Right lobe of liver (tissue), 6 donors: ENCODE measurements around the gene TMX1. TPM values are rescaled to one million over a fixed set of nuclear protein-coding genes. Genes with fewer than 3 reads are reported as not detected.

Source experiments
- ATAC-seq, 4 donors: fragments of 200-7000 bp; cut with Tn5 transposase; one replicate each; pipeline ENCODE4 v1.9.1; 2020; ENCODE audit warnings: mild to moderate bottlenecking in 4 of 4, moderate library complexity in 4 of 4
- DNase-seq, 3 donors: peaks; one replicate each; pipeline ENCODE4 v3.0.0-alpha.2; 2020
- H3K27ac ChIP-seq, 3 donors: fragments of 200-600 bp; one replicate each; pipeline ENCODE4 v1.8.0; 2022
- H3K27me3 ChIP-seq, 2 donors: fragments of 200-600 bp; one replicate each; pipeline ENCODE4 v1.8.0; 2022
- H3K36me3 ChIP-seq, 4 donors: fragments of 200-600 bp; sonication (generic) in 1 of 4; one replicate each; pipeline versions ENCODE4 v1.5.1 to v1.8.0; 2017 to 2022; ENCODE audit warnings: control low read depth in 1 of 4
- H3K4me1 ChIP-seq, 4 donors: fragments of 200-600 bp; sonication (generic) in 1 of 4; one replicate each; pipeline versions ENCODE4 v1.5.1 to v1.8.0; 2017 to 2022; ENCODE audit warnings: control low read depth in 1 of 4
- H3K4me3 ChIP-seq, 3 donors: fragments of 200-600 bp; one replicate each; pipeline ENCODE4 v1.8.0; 2022
- H3K9me3 ChIP-seq, 4 donors: fragments of 200-600 bp; sonication (generic) in 1 of 4; one replicate each; pipeline versions ENCODE4 v1.5.1 to v1.8.0; 2017 to 2022; ENCODE audit warnings: control low read depth in 1 of 4
- CTCF ChIP-seq, 4 donors: fragments of 200-600 bp in 3 of 4; fragments of 450-650 bp in 1 of 4; IDR thresholded peaks; one replicate each; pipeline versions ENCODE4 v1.5.1 to v1.8.0; 2016 to 2022; ENCODE audit warnings: antibody characterized with exemption in 4 of 4, mild to moderate bottlenecking in 2 of 4
- POLR2A ChIP-seq: fragments of 450-650 bp; IDR thresholded peaks from one replicate; pipeline ENCODE4 v1.6.1; 2017; ENCODE audit warnings: antibody characterized with exemption, mild to moderate bottlenecking
- WGBS: methylation state at CpG from one replicate; pipeline ENCODE4 v1.1.6; 2018; ENCODE audit warnings: low coverage, low lambda C conversion rate; ENCODE audit not compliant: insufficient coverage; ENCODE audit errors: missing lambda C conversion rate; 5-methylcytosine and 5-hydroxymethylcytosine counted together
- intact Hi-C, 2 donors: fragments of 100-400 bp; cut with DNase I; formaldehyde crosslinking; loops; one replicate each; pipeline versions ENCODE4 v1.11.2 to v1.14.1; 2022
- total RNA-seq, 6 experiments: library from RNA; depleted of rRNA in 2 of 6; stranded (reverse); fragments of >200 nt in 2 of 6; fragmentation: NEBNext Ultra II Directional in 3 of 6; extraction: Animal tissue kit (Norgen Biotek cat#: 25700) in 3 of 6; gene quantifications; one replicate each; pipeline versions ENCODE4 v1.1.0 to v1.2.4, GENCODE V29; 2016 to 2023
- donor health status: DM: no; HTN: yes; CAD: no.
- donor health status: DM: no; HTN: no; CAD: no.
- donor health status: DM: no; HTN: no; CAD: no.
- donor health status: DM: no; HTN: yes; CAD: no.
- donor health status: DM: no; HTN: yes; CAD: no.

The TMX1 gene
- total RNA-seq, 6 experiments from 2014 or later = 11.3 to 18.4 (median 17.0) TPM

GRCh38 chr14:51205486-51205885, 34.6 kb upstream of the TMX1 start:
- DNase-seq = peak in 1 of 3 donors; percentile 18
- intact Hi-C loops = no loop called here
- no peak for ATAC-seq
- Histone ChIP-seq H3K4me3 (no peak overlapping the region), H3K27me3 (no peaks in the 10 kb centered on the region), H3K9me3 (no peaks in the 10 kb centered on the region), H3K27ac (no peak overlapping the region), H3K4me1 (no peaks in the 10 kb centered on the region), H3K36me3 (no peaks in the 10 kb centered on the region)
- TF ChIP-seq POLR2A = no peak
- TF ChIP-seq CTCF (IDR thresholded peaks at IDR 0.05) = no peak
- WGBS = 47% methylated on average over 5 of the region's 6 CpGs

DNA sequence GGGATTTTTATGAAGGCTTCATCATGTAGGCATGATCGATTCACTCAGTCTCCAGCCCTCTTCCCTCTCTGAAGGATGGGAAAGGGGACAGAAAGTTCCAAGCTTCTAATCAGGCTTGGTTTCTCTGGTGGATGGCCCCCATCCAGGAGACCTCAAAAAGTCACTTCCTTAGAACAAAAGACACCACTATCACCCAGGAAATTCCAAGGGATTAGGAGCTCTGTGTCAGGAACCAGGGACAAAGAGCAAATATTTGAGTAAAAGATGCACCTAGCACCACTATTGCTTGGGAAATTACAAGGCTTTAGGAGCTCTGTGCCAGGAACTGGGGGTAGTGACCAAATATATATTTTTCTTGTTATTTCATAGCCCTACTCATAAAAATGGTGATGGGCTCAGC, 33.6 kb upstream of the TMX1 start:
- Histone ChIP-seq H3K27me3 (no peaks in the 10 kb centered on the region), H3K36me3 (no peaks in the 10 kb centered on the region), H3K4me1 (no peaks in the 10 kb centered on the region), H3K9me3 (no peaks in the 10 kb centered on the region), H3K27ac (no peak overlapping the region), H3K4me3 (no peak overlapping the region)
- WGBS = 64% methylated on average over 1 of the region's 1 CpG
- DNase-seq (no peak), ATAC-seq (no peak)
- intact Hi-C loops = no loop called here
- TF ChIP-seq CTCF (IDR thresholded peaks at IDR 0.05) (no peak), POLR2A (no peak)

DNA sequence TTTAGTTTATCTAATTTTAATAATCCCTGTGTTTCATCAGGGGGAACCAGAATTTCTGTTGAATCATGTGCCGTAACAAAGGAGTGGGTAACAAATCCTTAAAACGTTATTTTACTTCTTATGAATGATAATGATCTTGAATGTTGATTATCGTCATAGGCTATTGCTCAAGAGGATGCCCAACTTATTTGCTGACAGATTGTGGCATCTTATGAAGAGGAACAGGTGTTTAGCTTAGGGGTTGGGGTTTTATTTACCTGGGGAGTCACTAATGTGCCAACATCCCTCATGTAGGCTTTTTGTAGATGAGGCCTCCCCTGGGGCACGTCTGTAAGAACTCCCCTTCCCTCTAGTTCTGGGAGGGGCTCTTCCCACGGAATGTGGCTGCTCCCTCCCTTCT, 32.4 kb upstream of the TMX1 start:
- no peak overlapping the region for H3K4me3 ChIP-seq
- H3K4me1 ChIP-seq = no peaks in the 10 kb centered on the region
- H3K36me3 ChIP-seq = no peaks in the 10 kb centered on the region
- 46% methylated on average over 5 of the region's 5 CpGs for WGBS
- no peaks in the 10 kb centered on the region for H3K27me3 ChIP-seq
- no peak overlapping the region for H3K27ac ChIP-seq
- no peak for TF ChIP-seq CTCF (IDR thresholded peaks at IDR 0.05)
- no peak for TF ChIP-seq POLR2A
- no peak for ATAC-seq
- H3K9me3 ChIP-seq = no peaks in the 10 kb centered on the region
- no peak for DNase-seq
- intact Hi-C loops = no loop called here

DNA sequence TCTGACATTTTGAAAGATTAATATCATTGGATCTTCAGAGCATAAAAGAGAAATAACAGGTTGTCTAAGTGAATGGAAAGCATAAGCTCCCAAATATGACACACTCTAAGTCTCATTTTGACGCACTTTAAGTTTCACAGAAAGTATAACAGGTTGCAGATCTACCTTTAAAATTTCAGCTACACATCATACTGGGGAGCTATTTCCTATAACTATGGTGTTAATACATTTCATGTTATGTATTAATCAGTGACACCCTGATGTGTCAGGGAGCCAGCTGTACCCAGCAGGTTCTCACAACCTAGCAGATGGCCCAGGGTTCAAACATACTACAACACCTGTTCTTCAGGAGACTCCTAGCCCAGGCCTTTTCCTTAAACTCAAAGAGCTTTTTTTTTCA, 31.1 kb upstream of the TMX1 start:
- H3K27ac ChIP-seq = no peak overlapping the region
- DNase-seq (no peak), ATAC-seq (no peak)
- no peaks in the 10 kb centered on the region for H3K4me1 ChIP-seq
- 100% methylated on average over 1 of the region's 1 CpG for WGBS
- TF ChIP-seq CTCF (IDR thresholded peaks at IDR 0.05) (no peak), POLR2A (no peak)
- intact Hi-C loops = no loop called here
- H3K36me3 ChIP-seq = no peaks in the 10 kb centered on the region
- no peak overlapping the region for H3K4me3 ChIP-seq
- H3K27me3 ChIP-seq = no peaks in the 10 kb centered on the region
- H3K9me3 ChIP-seq = no peaks in the 10 kb centered on the region

DNA sequence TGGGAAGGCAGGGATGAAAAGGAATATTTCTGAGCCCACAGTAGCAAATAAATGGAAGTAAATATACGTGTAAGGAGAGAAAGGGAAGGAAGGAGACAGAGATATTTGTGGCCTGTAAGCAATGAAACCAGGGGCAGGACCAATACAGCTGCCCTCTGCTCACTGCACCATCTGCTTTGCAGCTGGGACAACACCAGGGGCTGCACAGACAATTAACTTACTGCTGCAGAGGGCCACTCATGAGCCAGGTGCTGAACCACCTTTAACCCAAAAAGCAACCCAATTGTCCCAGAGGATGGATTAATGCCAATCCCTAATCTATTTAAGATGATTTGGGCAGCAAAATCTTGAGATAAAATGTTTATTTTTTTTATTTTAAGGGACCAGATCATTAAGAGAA, 30.6 kb upstream of the TMX1 start:
- H3K9me3 ChIP-seq = no peaks in the 10 kb centered on the region
- WGBS = 50% methylated on average over 1 of the region's 1 CpG
- no peak for ATAC-seq
- no peak for TF ChIP-seq POLR2A
- TF ChIP-seq CTCF (IDR thresholded peaks at IDR 0.05) = no peak
- intact Hi-C loops = no loop called here
- H3K27me3 ChIP-seq = no peaks in the 10 kb centered on the region
- no peaks in the 10 kb centered on the region for H3K4me1 ChIP-seq
- no peak overlapping the region for H3K27ac ChIP-seq
- H3K36me3 ChIP-seq = no peaks in the 10 kb centered on the region
- DNase-seq = no peak
- H3K4me3 ChIP-seq = no peak overlapping the region
